ENCODE results near the gene TACR1.
"Not testable (repeated sequence)": the region's sequence is repeated elsewhere in the genome, so short reads cannot be mapped to it uniquely, and the experiment has no call there.

Gene TACR1

DNA sequence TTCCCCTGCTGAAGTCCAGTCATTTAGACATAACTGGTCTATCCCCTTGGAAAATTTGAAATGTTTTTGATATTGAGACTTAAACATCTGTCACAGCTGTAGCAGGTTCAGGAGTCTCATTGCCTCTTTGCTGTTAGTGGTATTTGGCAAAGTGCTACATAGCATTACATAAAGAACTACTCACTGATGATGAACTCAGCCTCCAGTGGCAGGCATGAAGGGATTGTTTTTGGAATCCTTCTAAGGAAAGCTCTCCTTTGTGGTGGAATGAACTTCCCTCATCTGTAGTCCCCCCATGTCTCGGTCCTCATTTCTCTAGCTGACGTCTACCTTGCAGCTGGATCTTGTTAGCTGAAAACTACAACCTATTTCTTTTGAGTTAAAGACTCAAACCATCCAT lies 111.6 kb downstream of the TACR1 start:
- DNase-seq, result no peak

DNA sequence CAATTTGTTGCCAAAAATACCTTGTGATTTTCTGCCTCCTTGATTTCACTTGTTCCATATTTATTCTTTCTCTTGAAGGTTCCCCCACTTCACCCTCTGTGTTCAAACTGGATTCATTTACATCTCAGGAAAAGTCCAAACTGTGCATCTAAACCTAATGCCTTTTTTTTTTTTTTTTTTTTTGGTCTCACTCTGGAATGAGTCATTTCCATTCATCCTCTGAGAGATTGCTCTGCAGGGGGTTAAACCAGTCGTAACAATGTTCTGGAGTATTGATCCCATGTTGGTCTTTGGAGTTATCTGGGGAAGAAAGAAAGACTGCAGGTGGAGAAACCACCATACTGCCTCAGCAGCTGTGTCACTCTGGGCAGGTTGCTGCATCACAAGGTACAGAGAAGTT lies 119.7 kb downstream of the TACR1 start:
- DNase-seq, result no peak

DNA sequence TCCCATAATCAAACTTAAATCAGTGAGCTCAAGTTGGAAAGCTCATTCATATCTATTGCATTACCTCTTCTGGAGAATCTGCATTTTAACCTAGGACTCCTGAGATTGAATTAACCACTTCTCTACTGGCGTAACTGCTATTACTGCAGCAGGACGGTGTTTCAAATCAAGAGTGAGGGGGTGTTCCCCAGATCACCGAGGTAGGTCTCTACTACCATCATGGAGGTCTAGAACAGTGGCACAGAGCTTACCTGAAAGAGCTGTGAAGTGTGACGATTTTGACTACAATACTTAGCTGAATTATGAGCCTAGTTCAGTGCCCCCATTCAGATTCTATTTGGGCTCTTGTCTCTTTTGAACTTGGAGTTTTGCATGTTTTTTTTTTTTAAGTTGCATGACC lies 121.4 kb downstream of the TACR1 start:
- DNase-seq, result no peak

DNA sequence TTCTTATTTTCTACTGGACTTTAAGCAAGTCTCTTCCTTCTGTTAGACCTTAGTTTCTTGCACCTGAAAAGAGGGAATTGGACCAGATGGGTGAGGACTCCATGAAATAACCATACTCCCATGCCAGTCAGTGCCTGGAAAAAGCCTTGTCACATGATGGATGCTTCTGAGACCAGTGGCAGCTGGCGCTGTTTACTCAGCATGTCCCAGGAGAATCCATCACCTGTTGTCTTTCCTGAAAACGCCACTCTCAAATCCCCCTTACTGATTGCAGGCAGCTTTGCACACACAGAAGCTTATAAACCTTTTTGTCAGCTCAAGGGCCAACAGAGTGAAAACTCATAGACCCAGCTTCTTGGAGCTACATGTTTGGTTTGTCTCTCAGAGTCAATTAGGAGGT lies 123.2 kb downstream of the TACR1 start:
- DNase-seq, result no peak

DNA sequence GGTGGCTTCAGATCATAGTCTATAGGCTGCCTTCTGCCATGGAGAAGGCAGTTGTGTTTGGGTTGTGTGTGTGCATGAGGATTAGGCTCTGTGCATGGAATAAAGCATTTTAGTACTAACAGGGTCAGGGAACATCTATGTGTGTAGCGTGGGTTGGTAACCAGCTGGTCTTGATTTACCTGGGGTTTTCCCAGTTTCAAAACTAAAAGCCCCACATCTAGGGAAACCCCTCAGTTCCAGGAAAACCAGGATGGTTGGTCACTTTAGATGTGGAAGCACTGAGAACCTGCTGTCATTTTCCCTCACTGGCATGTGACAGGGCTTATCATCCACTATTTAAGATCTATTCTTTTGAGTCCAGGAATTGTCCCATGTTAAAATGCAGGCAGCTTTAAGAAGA lies 124.6 kb downstream of the TACR1 start:
- DNase-seq, result no peak

DNA sequence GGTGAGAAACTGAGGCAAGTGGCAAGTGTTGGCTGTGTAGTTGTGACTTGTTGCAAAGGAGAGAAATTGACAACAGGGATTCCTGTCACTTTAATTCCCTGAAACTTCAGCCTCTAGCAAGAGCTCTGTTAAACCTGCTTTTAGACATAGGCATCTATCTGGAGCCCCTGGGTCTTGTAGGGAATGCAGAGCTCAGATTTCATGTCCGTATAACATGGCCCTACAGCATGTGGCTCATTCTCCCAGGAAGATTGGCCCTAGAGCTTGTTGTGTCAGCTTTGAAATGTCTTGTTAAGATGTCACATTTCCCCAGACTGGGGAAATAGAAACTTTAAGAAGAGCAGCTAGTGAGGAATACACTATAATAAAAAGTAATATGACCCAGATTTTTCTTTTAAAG lies 125.1 kb downstream of the TACR1 start:
- no peak for DNase-seq

DNA sequence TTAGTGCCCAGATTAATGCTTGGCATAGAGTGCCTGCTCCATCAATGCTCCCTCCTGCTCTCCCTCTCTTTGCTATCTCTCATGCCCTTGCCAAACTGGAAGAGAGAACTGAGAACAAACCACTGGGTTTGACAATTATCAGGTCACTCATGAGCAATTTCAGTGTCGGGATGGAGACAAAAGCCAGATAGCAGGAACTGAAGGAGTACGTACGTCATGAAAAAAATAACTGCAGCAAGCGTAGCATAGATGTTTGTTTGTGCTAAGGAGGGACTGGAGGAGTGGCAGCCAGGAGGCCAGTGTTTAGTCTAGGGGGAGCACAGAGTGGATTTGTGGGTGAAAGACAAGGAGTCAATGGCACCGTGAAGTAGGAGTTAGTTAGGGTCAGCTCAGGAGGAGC lies 127.6 kb downstream of the TACR1 start:
- no peak for DNase-seq

DNA sequence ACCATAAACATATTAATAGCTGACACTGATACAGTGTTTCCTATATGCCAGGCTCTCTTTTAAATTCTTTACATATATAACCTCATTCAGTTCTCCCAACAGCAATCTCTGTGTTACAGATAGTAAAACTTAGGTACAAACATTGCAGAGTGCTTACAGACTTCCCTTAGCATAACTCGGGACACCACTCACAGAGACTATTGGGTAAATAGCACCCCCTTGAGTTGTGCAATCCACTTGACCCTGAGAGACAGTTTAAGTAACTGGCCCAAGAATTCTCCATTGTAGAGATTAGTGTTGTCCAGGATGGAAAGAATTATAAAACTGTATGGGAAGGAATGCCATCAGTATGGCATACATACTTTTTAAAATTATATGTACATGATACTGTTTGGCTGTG lies 130.8 kb downstream of the TACR1 start:
- peak in 1 of 4 experiments; percentile 40 for DNase-seq

DNA sequence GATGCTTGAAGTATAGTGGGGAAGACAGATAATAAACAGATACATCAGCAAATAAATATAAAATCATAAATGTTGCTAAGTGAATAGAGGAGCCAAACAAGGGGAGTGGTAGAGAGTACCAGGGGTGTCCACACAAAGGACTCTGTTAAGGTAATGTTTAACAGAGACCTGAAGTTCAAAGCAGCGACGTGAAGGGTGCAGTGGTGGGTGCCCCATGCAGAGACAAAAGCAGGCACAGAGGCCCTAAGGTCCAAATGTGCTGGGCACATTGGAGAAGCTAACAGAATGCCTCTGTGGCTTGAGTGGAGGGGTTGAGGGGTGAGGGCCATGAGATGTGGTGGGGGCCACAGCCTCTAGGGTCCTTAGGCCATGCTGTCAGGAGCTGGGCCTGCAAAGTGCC lies 131.8 kb downstream of the TACR1 start:
- DNase-seq, result no peak

DNA sequence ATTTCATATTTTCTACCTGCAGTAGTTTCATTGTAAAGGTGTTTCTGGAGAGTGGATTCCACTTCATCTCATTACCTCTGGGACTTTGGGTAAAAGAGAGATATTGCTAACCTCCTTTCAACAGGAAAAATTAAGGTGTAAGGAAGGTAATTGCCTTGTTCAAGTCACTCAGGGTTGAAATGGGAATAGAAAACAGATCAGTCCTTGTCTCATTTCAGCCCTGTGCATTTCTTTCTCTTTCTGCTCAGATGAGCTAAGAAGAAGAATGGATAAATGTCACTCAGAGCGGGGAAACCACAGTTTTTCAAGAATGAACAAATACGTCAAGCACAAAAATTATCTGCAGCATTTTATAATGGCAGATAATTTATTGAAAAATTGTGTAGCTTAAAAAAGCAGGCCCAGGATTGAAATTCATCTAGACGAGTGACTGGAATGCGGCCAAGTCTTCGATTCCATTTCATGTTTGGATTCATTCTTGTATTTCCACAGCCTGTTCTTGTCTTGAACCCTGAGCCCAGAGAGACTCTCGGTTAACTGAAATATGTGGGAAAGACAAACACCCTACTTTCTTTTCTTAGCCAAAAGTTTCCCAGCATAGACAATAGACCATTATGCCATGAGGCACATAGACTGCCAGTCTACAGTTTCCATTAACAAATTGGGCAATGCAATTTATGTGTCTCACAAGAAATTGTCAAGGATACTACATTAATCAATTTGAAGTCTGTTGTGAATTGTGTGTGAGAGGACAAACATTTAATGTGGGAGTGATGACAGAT lies 133.0 kb downstream of the TACR1 start:
- no peak for DNase-seq

DNA sequence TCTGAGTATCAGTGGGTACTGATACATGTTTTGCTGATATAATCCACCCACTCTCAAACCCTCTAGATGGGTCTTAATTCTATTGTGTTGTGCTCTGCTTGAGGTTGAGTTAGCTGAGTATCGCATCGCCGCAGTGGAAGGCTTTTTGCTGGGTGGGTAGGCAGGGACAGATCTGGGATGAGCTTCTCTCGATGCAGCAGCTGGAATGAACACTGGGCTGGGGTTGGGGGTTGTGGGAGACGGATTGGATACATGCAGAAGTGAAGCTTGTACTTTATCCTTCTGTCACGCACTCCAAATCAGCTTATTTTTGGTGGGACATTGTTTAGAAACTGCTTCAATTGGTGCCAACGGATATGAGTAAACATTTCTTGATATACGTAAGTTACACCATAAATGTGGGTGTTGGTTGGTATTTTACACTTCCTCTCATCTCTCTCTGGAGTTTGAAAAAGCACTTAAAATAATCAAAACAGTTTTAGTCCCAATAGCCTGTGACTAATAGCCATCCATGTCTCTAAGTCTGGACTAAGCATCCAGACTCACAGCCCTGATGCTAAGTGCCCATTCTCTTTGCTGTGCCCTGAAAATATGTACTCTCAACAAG lies 133.8 kb downstream of the TACR1 start:
- peak in 1 of 4 experiments; percentile 9 for DNase-seq

DNA sequence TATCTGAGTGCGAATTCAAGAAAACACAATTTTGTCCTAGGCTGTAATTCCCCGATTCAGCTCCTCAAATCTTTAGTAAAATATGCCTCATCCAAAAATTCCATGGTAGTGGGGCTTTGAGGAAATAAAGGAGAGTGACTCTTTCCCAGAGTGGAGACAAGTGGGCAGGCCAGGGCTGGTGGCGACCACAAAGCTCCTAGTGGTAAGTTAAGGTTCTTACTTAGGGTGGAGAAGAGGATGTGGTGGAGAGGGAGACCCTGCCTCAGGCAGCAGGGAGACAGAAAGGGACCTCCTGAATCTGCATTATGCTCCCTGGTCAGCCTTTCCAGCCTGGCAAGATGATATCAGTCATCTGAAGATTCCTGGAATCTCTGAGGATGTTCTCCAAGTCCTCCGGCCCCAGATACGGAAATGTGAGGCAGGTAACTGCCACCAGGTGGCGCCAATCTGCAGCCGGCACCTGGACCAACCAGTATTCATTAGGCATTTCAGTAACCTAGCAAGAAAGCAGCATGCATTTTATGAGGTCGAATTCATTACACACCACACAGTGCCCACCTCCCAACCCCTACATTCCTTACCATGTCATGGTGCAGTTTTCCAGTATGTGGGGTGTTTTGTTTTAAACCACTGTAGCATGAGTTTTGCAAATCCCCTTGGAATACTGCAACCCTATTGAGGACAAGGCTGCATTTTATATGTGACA lies 134.5 kb downstream of the TACR1 start:
- DNase-seq, result peak; percentile 54 to 75 (median 68)

DNA sequence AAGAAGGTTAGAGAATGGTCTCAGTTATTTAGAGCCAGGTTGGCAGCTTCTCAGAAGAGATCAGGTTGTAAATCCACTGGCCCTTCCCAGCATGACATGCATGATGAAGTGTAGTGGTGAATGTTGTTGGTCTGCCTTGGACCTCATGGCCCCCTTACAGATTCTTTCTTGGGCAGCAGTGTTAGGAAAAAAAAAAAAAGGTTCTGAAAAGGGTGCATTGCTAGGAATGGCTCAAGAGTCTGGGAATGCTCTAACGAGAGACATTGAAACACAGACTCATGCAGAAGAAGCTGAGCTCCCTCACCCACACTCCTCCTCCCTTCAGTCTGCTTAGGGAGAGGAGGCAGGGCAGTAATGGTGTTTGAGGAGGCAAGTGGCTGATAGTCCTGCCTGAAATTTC lies 135.4 kb downstream of the TACR1 start:
- DNase-seq, result no peak

DNA sequence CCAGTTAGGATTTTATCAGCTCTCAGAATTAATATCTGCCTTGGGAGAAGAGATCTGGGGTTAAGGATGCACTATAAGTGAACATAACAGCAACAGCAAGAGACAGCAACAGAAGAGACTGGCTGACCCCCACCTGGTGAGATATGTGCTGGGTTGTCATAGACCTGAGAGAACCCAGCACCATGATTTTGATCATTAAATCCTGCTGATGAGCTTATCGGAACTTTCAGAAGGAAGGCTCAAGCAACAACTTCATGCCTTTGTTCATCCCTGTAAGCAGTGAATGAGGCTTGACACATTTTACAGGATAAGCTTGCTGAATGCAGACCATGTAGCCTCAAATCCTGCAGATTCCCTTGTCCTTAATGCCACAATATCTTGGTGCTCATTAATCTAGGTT lies 140.9 kb downstream of the TACR1 start:
- no peak for DNase-seq

DNA sequence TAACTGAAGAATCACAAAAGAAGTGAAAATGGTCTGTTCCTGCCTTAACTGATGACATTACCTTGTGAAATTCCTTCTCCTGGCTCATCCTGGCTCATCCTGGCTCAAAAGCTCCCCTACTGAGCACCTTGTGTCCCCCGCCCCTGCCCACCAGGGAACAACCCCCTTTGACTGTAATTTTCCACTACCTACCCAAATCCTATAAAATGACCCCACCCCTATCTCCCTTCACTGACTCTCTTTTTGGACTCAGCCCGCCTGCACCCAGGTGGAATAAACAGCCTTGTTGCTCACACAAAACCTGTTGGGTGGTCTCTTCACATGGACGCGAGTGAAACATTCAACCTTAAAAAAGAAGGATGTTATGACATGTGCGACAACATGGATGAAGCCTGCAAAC lies 142.2 kb downstream of the TACR1 start:
- not testable (repeated sequence) for DNase-seq

DNA sequence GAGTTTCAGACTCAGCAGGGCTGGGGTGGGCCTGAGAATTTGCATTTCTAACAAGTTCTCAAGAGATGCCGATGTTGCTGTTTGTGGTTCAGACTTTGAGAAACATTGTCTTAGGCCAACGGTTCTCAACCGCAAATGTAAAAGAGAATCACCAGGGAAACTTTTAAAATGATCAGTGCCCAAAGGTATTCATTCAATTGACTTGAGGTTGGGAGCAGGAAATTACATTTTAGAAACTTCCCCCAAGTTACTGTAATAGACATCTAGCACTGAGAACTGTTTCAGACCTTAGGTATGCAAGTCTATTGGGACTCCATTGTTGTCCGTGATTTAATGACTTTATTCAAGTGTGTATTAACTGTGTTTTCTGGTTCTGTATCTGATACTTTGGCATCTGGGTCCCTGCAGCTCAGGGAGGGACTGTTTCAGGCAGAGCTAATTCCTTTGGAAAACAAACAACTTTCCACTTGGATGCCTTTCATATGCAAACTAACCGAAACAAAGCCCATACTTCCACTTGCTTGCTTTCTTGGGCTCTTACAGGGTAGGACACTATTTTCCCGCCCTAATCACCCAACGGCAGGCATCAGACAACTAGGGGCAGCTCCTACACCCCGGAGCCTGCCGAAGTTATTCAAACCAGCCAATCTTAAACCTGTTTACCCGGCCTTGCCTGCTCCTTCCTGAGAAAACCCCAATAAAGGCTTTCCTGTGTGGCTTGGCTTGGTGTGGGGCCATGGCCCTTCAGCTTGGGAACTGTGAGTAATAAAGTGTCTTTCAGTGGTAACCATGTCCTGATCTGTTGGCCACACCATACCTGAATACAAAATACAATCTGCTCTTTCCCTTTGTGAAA lies 143.3 kb downstream of the TACR1 start:
- DNase-seq, result no peak

DNA sequence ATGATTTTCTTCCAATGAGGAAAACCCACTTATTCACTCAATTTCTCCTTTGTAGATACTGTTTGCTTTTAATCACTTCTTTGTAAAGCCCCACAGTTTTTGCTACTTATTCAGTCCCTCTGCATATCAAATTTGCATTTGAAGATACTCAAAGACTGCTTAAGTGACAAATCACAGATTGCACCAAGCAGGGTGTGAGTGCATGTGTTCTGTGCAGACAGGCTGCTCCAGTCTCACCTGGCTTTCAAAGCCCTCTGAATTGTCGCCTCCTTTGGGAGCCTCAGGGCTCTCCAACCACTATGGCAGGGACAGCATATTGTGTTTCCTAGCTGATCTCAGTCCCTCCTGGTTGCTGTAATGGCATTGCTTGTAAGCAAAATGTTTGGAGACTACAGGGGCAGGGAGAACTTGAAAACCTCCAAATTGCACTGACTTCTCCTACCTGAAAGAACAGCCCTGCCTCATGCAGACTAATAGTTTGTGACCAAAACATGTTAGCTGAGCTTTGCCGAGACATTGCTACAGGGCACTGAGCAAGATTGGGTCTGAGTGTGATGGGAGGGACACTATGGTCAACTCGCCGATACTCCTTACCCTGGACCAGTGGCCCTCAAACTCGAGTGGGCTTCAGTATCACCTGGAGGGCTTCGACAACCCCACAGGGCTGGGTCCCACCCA lies 144.0 kb downstream of the TACR1 start:
- DNase-seq, result no peak

DNA sequence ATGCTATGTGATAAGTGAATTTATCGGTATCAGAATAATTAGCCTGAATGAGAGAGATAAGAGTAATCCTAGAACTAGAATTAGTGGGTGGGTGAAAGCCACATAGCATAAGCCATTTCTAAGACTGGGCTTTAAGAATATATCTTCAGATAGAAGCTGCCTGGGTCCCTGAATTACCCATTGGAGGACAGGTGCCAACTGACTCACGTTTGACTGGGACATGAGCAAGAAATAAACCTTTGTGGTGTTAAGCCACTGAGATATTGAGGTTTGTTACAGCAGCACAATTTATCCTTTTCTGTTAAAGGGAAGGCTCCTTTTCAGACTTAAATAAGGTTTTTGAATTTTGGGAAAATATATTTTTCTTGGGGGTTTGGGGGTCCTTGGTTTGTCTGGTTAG lies 145.0 kb downstream of the TACR1 start:
- DNase-seq, result no peak

DNA sequence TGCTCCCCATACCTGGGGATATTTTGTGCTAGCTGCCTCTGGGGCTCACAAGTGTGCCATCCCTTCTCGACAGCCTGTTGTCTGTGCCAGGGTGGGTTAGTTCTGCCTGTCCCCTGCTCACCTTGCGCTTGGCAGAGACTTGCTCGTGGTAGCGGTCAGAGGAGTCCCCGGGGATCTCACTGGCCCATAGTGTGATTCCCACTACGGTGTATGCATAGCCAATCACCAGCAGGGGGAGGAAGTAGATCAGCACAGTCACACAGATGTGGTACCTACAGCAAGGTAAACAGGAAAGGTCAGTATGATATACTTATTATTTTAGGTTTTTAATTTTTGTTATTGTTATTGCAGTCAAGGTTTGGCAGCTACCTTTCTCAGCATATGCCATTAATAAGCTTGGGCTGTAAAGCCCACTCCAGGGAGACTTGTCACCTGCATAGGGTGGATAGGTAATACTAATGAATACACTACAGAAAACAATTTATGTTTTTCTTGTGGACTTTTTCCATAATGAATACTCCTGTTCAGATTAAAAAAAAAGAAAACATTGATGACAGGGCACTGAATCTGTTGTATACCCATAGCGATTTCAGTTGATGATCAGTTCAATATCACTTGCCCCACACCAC lies 145.7 kb downstream of the TACR1 start:
- DNase-seq, result peak in 2 of 4 experiments; percentile 17 to 36

DNA sequence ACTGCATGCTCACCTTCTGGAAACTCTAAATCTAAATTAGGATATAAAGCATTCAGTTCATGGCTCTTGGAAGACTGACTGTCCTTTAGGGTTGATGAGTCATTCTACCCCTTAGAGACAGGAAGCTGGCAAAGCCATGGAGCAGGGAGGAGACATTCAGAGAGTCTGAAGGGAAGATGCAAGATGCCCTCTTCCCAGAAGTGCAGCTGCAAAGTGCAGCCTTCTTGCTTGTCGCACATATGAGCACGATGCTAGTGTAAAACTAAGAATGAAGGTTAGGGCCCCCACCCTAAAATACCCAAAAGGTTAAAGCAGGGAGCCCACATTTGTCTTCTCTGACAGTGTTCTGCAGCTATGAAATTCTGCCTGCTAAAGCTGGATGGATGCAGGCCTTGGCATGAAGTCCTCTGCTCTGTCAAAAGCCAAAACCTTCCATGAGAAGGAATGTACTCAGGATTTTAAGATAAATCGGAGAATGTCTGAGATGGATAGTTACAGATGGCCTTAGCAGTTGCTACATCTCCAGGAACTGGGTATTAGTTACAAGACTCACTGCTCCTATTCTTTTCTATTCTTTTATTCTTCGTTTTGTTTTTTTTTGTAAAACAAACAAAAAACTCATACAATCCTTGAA lies 151.2 kb downstream of the TACR1 start:
- DNase-seq, result peak; percentile 13 to 44 (median 38)
